HG03280 (cell line): ENCODE data around the gene CCDC171.
"Not testable (repeated sequence)": the region's sequence is repeated elsewhere in the genome, so short reads cannot be mapped to it uniquely, and the experiment has no call there.

Experiments
- ATAC-seq: cut with Tn5 transposase; IDR thresholded peaks from one replicate; pipeline ENCODE4 v1.9.1; 2021; ENCODE audit warnings: mild to moderate bottlenecking, moderate library complexity; ENCODE audit not compliant: unreplicated experiment

The CCDC171 gene

DNA sequence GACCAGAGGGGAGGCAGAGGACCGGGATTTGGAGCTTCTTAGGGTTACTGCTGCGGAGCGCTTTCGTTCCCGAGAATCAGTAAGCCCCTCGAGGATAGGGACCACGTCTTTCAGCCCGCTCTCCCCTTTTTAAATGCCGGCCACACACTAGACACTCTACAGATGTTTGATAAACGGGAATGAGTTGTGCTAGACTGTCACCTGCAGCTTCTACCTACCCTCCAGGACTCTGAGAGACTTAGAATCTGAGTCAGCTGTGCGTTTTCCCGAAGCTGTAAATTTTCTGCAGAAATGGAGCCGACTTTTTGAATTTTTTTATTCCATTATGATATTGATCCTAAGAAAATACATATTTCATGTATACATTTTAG, 670 bp downstream of the CCDC171 start:
- ATAC-seq = peak; percentile 13

DNA sequence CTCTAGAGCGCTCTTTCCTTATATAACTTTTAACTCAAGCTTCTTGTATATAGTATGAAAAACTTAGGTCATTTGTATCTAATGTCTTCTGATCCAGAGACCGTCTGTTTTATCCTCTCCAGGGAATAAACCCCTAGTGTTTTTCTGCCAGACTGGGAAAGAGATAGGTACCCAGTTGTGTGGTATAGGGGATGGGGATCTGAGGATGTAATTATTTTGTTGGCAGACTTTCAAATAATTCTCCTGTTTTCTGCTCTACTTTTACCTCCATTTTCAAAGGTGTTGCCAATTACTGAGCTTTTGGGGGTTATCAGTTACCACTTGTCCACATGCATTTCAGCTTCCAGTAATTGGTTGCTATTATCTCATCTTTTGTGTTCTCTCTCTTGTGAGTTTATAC, 17.9 kb downstream of the CCDC171 start:
- no peak for ATAC-seq

DNA sequence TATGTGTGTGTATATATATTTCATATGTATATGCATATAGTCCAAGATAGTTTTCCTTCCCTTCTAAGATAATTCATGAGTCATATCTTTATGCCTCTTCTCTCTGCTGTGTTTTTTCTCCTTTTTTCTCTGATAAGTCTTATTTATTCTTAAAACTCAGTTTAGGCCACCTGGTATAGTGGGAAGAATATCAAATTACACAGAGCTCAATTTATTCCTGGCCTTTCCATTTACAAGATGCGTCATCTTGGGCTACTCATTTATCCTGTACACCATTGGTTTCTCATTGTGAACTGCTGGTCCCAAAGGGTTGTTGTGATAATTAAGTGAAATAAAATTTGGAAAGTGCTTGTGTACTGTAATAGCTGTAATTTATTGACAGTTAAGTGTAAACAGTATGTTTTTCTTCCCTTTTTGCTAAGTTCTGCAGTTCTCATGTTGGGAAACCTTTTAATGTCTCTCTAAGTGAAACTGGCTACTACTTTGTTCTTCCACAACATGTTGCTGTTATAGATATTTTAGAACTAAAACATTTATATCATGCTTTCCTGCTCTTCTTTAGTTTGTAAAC, 19.4 kb downstream of the CCDC171 start:
- no peak for ATAC-seq

DNA sequence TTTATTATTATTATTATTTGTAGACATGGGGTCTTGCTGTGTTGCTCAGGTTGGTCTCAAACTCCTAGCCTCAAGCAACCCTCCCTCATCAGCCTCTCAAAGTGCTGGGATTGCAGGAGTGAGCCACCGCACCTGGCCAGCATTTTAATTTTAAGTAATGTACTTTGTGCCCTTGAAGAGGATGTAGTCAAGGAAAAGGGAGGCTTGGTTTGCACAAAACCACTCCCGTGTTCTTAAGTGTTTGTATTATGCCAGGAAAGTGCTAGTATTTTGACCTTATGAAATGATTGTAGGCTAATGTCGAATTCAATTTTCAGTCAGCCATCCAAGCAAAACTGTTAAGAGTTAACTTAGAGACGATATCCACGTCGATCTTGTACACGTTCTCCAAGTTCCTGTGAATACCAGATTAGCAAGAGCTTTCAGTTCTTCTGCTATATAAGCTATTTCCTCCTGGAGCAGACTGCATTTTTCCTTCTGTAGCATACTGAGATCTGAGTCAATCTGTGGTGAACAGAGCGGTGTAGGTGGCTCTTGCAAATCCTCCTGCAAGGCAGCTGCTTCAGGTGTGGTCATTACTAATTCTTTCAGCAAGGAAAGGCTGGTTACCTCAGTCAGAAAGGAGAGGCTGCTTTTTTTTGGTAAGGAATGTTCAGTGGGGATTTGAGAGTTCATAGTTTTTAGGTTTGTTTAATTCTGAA, 23.7 kb downstream of the CCDC171 start:
- no peak for ATAC-seq

GRCh38 chr9:15578714-15579113, 25.9 kb downstream of the CCDC171 start:
- no peak for ATAC-seq

- ATAC-seq = no peak
Observed at GRCh38 chr9:15584379-15584778, 31.5 kb downstream of the CCDC171 start.

DNA sequence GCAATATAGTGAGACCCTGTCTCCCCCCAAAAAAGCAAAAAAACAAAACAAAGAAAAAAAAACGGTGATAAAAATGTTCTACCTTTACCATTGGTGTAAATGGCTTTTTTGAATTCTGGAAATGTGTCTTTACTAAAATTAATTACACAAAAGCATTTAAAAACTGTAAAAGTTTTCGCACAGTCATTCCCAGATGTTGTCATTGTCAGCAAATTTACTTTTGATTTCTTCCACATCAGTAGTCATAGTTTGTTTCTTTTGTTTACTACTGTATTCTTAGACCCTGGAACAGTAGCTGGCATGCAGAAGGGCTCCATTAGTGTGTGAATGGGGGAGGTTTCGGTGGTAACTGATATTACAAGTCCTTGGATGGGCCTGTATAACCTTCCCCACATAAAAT, 39.5 kb downstream of the CCDC171 start:
- ATAC-seq = no peak

- not testable (repeated sequence) for ATAC-seq
Observed at GRCh38 chr9:15592940-15593339, 40.1 kb downstream of the CCDC171 start.

GRCh38 chr9:15600666-15601330, 48.0 kb downstream of the CCDC171 start:
- not testable (repeated sequence) for ATAC-seq

DNA sequence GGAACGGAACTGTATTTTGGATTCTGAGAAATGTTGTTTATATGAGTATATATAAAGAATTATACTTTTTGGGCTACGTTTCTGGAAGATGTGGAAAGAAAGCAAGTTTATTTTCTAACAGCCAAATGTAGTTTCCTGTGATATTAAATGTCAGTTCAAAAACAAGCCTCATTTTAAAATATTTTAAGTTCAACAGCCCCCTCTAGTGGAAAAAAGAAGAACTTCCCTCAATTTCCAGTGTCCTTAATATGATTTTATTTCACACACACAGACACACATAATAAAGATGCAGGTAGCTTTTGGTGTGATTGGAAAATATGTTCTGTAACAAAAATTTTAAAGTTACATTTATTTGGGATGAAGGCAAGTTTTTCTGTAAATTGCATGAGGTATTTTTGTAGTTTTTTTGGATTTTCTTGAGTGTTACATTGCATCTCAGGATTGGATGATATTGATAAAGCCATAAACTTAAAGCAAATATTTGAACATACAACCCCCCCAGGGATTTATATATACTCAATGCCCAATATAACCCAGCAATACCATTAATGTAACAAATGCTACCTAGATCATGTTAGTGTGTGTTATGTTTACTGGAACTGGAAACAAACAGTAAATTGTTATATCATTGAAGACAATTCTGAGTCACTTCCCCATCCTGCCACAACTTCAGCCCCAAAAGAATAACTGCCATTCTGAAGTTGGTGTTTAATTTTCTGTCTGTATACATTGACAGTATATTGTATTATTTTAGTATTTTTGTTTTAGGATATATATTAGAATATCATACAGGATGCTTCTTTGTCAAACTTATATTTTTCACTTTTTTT, 54.0 kb downstream of the CCDC171 start:
- ATAC-seq = no peak

DNA sequence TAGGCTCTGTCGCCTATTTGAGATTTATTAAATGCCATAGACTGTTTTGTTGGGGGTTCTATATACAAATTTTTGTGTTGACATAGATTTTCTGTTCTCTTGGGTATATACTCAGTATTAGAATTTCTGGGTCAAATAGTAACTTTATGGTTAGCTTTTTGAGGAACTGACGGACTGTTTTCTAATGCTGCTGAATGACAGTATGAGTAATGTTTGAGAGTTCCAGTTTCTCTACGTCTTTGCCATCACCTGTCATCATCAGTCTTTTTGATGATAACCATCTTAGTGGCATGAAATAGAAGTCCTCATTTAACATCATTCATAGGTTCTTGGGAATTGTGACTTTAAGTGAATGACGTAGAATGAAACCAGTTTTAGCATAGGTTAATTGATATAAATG, 60.1 kb downstream of the CCDC171 start:
- ATAC-seq = no peak

DNA sequence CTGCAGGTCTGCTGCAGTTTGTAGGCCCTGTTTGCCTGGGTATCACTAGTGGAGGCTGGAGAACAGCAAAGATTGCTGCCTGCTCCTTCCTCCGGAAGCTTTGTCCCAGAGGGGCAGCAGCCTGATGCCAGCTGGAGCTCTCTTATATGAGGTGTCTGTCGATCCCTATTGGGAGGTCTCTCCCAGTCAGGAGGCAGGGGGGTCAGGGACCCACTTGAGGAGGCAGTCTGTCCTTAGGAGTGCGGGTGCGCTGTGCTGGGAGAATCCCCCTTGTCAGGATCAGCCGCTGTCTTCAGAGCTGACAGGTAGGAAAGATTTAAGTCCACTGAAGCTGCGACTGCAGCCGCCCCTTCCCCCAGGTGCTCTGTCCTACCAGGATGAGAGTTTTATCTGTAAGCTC, 64.9 kb downstream of the CCDC171 start:
- no peak for ATAC-seq

- ATAC-seq = no peak
Observed at GRCh38 chr9:15618540-15619331, 65.9 kb downstream of the CCDC171 start.

- no peak for ATAC-seq
Observed at GRCh38 chr9:15622318-15622971, 69.6 kb downstream of the CCDC171 start.

GRCh38 chr9:15635752-15636151, 82.9 kb downstream of the CCDC171 start:
- ATAC-seq = no peak

DNA sequence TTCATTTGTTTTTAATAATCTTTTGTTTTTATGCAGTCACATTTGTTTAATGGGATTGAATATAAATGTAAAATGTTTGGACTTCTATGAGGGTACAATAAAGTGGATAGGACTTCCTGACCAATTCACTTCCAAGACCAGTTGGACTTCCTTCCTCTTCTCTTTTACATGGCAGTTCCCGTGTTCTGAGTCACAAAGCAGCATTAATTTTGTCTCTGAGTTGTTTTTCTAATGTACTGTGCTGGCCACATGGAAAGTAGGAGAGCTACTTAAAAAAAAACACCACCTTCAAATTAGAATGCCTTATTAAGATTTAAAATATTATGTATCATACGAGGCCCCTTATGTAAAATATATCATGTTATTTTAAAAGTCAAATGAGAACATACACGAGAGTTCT, 87.3 kb downstream of the CCDC171 start:
- ATAC-seq = no peak

DNA sequence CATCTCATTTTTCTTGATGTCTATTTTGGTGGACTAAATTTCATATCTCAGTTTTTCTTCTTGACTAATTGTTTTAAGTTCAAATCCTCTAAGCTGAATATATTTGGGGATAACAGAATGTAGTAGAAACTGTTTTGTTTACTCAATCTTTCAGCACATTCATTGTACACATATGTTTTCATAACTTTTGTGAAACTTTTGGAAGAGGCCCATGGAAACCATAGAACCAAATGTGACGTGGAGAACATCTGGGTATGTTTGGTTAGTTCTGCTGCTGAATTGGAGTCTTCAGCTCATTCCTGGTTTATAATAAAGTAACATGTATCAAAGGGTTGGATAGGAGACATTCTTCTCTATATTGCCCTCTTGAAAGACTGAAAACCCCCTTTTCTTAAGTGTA, 88.4 kb downstream of the CCDC171 start:
- ATAC-seq = no peak

DNA sequence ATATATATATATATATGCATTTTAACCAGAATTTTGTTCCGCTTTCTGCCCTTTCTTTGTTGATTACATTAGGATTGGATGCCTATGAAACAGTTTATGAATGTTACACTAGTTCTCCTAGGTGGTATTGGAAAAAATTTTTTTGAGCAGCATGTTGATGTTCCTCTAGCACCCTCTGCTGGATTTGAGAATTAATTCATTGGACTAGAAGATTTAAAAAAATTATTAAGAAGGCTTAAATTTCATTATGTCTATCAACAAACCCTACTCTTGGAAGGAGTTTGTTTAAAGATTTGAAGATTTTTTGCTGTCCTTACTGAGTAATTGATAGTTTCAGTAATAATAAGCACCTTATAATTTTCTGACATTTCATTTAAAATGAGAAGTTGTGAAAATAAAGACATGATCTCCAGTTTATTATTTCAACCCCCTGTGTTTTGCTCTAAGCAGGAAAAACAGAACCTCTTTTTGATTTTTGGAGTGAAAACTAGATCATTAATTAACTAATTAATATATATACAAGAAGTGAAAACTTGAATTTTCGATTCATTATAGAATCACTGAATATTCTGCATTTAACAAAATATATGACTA, 89.6 kb downstream of the CCDC171 start:
- ATAC-seq = no peak

DNA sequence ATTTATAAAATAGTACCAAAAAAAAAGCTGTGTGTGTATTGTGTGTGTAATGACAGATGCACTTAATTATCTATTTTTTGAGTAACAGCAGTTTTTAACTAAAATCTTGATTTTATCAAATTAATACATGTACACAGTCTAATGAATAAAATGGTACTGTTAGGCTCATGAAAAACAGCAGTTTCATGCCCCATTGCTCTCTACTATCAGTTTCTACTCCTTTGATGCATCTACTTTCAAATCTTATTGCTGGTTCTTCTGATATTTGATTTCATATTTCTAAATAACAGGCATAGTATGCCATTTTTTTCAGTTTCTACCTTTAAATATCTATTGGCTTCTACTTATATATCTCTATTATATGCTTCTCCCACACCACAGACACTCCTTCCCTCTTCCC, 117.4 kb downstream of the CCDC171 start:
- no peak for ATAC-seq

DNA sequence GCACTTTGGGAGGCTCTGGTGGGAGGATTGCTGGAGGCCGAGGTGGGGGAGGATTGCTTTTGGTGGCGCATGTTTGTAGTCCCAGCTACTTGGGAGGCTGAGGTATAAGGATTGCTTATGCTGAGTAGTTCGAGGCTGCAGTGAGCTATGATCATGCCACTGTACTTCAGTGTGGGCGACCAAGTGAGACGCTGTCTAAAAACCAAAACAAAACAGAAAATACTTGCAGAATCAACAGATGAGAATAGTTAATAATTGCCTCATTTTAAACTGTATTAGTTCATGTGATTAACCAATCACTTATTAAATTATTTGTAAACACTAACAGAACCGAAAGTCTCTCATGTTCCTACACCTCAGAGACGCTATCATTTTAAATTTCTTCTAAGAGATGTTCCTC, 118.1 kb downstream of the CCDC171 start:
- no peak for ATAC-seq
